ENCODE measurements around the gene TMEM171. TPM values are rescaled to one million over a fixed set of nuclear protein-coding genes. Genes with fewer than 3 reads are reported as not detected.

The TMEM171 gene
- total RNA-seq, 1 donor: 8.0 TPM

DNA sequence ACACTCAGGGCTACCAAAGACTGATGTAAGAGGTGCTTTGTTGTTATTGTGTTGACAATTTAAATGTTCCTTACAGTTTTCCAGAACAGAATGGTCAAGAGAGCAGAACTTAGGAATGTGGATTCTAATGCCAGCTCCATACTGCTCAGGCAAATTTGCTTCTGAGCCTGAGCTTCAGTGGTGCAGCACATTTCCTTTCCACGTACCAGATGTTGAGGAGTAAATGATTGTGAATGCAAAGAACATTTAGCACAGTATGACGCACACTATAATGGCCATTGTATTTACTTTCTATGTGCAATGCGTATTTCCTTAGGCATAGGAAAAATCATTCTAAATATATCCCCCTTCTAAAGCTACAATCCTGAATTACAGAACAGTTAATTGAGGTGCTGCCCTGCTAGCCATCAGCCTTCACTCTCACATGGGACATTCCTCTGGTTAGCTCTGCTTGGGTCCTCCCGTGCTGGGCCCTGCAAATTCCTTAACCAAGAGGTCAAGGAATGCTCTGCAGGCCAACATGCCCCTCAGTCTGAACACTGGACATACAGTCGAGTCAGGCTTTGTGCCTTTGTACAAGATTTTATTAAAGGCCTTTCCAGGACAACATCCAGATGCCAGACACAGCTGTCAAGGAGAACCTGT lies 31.5 kb downstream of the TMEM171 start:
- Histone ChIP-seq H3K27ac (ENCODE audit: low read depth, low read length) (no peak overlapping the region), H3K4me2 (ENCODE audit: insufficient read depth, low read length) (no peak overlapping the region), H3K36me3 (ENCODE audit: insufficient read depth, low read length) (no peaks in the 10 kb centered on the region), H4K20me1 (ENCODE audit: insufficient read depth, low read length) (no peaks in the 10 kb centered on the region), H3K79me2 (ENCODE audit: insufficient read depth, low read length) (no peaks in the 10 kb centered on the region), H2AFZ (ENCODE audit: low read length) (no peak overlapping the region), H3K4me3 (ENCODE audit: insufficient read depth, low read length) (no peak overlapping the region), H3K27me3 (ENCODE audit: insufficient read depth, low read length) (peaks cover 10% of the 10 kb centered on the region), H3K4me1 (ENCODE audit: insufficient read depth, low read length) (no peaks in the 10 kb centered on the region), H3K9me3 (ENCODE audit: low read depth, low read length) (no peaks in the 10 kb centered on the region)
- TF ChIP-seq, protein P1, sequence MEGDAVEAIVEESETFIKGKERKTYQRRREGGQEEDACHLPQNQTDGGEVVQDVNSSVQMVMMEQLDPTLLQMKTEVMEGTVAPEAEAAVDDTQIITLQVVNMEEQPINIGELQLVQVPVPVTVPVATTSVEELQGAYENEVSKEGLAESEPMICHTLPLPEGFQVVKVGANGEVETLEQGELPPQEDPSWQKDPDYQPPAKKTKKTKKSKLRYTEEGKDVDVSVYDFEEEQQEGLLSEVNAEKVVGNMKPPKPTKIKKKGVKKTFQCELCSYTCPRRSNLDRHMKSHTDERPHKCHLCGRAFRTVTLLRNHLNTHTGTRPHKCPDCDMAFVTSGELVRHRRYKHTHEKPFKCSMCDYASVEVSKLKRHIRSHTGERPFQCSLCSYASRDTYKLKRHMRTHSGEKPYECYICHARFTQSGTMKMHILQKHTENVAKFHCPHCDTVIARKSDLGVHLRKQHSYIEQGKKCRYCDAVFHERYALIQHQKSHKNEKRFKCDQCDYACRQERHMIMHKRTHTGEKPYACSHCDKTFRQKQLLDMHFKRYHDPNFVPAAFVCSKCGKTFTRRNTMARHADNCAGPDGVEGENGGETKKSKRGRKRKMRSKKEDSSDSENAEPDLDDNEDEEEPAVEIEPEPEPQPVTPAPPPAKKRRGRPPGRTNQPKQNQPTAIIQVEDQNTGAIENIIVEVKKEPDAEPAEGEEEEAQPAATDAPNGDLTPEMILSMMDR (IDR thresholded peaks at IDR 0.05; ENCODE audit: extremely low read depth, low read depth, low read length): no peak
- no peak for DNase-seq (ENCODE audit: insufficient read length, low spot score, missing footprints)

DNA sequence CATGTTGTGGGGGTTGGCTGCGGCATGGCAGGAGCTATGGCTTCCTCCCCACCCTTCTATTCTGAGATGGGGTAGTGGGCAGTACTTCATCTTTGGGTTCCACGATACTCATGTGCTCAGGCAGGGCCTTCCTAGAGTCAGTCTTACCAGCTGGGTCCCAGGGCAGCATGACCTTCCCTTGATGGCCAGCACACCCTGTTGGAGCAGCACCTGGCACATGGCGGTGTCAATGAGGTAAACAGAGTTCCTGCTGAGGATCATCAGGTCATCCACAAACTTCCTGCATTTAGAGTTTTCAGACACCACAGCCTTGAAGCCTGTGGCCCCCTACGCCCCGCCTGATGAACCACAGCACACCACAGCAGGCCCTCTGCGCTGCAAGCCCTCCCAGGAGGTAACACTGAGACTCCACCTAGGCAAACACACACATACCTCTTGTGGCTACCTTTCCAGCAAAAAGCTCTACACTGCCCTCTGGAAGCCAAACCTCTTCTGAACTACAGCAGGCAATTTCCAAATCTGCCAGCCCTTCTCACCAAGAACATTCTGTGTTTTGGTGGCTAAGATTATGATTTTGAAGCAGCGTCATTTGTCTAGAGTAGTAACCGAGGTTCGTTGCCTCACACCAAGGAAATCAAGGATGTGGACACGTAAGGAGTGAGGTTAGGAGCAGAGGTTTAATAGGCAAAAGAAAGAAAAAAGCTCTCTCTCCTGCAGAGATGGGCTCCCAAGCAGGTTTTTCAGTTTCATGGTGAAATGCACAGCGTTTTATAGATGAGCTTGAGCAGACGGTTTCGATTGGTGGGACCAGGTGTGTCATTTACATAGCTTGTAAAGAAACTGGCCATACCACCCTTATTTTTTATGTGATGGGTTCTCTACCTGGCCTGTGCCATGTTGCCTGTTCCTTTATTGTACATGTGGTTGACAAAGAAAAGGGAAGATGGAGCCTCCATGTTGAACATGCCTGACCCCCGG lies 32.3 kb downstream of the TMEM171 start:
- Histone ChIP-seq H2AFZ (ENCODE audit: low read length) (no peak overlapping the region), H3K4me1 (ENCODE audit: insufficient read depth, low read length) (no peaks in the 10 kb centered on the region), H3K36me3 (ENCODE audit: insufficient read depth, low read length) (no peaks in the 10 kb centered on the region), H3K4me3 (ENCODE audit: insufficient read depth, low read length) (no peak overlapping the region), H3K27ac (ENCODE audit: low read depth, low read length) (no peak overlapping the region), H3K79me2 (ENCODE audit: insufficient read depth, low read length) (no peaks in the 10 kb centered on the region), H3K9me3 (ENCODE audit: low read depth, low read length) (no peaks in the 10 kb centered on the region), H3K27me3 (ENCODE audit: insufficient read depth, low read length) (peaks cover 7% of the 10 kb centered on the region), H3K4me2 (ENCODE audit: insufficient read depth, low read length) (no peak overlapping the region), H4K20me1 (ENCODE audit: insufficient read depth, low read length) (no peaks in the 10 kb centered on the region)
- TF ChIP-seq, protein P1 (IDR thresholded peaks at IDR 0.05; ENCODE audit: extremely low read depth, low read depth, low read length): no peak
- DNase-seq (ENCODE audit: insufficient read length, low spot score, missing footprints): no peak

DNA sequence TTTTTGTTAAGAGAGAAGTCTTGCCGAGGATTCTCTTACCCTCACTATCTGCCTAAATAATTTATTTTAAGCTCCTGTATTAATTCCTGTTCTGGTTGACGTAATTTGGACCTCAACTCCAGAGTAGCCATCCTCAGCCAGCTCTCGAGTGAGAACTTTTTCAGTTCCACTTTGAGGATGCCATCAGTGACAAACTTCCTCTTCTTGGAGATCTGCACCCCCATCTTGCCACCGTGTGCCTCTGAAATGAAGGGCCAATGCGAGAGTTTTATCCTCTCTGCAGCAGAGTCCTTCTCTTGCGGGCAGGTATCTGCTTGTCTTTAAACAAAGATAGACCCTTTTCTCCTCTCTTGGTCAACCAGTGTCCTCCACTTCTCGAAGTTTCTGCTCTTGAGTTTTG lies 33.1 kb downstream of the TMEM171 start:
- TF ChIP-seq, protein P1 (IDR thresholded peaks at IDR 0.05; ENCODE audit: extremely low read depth, low read depth, low read length): no peak
- Histone ChIP-seq H3K4me3 (ENCODE audit: insufficient read depth, low read length) (no peak overlapping the region), H3K4me1 (ENCODE audit: insufficient read depth, low read length) (no peaks in the 10 kb centered on the region), H3K9me3 (ENCODE audit: low read depth, low read length) (no peaks in the 10 kb centered on the region), H2AFZ (ENCODE audit: low read length) (no peak overlapping the region), H3K36me3 (ENCODE audit: insufficient read depth, low read length) (no peaks in the 10 kb centered on the region), H4K20me1 (ENCODE audit: insufficient read depth, low read length) (no peaks in the 10 kb centered on the region), H3K27ac (ENCODE audit: low read depth, low read length) (no peak overlapping the region), H3K4me2 (ENCODE audit: insufficient read depth, low read length) (no peak overlapping the region), H3K27me3 (ENCODE audit: insufficient read depth, low read length) (peaks cover 7% of the 10 kb centered on the region), H3K79me2 (ENCODE audit: insufficient read depth, low read length) (no peaks in the 10 kb centered on the region)
- DNase-seq (ENCODE audit: insufficient read length, low spot score, missing footprints): no peak

All from osteoblast (primary cell).